HG03575 (cell line): ENCODE data around the gene REEP5.
"Not testable (repeated sequence)": the region's sequence is repeated elsewhere in the genome, so short reads cannot be mapped to it uniquely, and the experiment has no call there.

Experiments
- ATAC-seq: cut with Tn5 transposase; IDR thresholded peaks from one replicate; pipeline ENCODE4 v1.9.1; 2021; ENCODE audit not compliant: unreplicated experiment, insufficient number of reproducible peaks, low FRiP score; ENCODE audit errors: extremely low read depth

Gene REEP5

DNA sequence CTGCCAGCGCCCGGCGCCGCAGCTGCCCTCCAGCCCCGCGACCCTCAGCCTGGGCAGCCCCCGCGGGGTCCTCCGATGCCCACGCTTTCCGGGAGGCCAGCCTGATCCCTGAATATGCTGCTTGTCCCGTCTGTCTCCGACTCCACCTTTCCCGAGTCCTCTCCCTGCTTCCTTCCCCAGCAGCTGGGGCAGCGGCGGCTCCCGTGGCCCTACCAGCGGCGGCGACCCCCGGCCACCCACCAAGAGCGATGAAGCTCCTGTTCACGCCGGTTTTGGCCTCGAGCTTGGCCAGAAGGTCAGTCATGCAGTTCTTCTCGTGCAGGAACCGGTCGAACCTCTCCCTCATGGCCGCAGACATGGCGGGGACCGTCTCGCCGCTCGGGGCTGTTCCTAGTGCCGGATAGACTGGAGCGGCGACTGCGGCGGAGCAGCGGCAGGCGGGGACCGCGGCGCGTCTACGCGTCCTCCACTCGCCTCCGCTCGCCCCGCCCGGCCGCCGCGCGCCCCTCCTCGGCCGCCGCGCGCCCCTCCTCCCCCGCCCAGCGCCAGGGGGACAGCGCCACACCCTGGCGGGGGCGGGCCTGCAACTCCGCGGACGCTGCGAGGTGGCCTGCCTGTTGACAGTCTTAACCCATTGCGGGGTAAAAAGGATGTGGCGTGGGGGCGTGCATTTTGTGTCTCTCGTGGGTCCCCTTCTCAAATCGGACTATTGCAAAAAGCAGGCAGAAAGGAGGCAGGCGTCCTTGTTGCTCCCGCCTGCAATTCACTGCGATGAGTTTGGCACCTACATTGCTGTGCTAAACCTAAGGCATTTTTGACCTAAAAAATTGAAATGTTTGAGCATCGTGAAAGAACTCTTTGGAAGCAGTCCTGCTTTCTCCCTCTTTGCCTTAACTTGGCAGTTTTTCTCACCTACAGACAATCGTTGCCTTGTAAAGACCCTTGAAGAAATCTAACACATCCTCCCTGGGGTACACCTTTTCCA lies at the start of gene REEP5:
Gene REEP5, minus strand, starts transcription at position 395 of the 985 bp plus-strand sequence. Its CDS starts 37 bp downstream, at position 358.
- no peak for ATAC-seq

DNA sequence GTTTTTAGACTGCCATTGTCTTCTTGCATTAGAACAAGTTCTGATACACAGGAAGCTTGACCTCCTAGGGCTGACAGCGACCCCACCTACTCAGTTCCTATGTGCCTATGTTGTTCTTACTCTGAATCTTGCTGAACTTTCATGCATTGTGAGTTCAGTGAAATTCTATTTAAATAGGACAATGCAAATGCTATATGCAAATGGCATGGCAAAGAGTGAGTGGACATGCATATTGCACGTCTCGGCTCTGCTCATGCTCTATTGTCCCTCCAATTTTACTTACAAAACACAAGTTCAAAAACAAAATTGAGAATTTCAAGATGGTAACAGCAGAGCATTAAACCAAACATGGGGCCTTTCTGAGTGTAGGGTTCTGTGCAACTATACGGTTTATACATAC lies 49.2 kb upstream of the REEP5 start:
- no peak for ATAC-seq

DNA sequence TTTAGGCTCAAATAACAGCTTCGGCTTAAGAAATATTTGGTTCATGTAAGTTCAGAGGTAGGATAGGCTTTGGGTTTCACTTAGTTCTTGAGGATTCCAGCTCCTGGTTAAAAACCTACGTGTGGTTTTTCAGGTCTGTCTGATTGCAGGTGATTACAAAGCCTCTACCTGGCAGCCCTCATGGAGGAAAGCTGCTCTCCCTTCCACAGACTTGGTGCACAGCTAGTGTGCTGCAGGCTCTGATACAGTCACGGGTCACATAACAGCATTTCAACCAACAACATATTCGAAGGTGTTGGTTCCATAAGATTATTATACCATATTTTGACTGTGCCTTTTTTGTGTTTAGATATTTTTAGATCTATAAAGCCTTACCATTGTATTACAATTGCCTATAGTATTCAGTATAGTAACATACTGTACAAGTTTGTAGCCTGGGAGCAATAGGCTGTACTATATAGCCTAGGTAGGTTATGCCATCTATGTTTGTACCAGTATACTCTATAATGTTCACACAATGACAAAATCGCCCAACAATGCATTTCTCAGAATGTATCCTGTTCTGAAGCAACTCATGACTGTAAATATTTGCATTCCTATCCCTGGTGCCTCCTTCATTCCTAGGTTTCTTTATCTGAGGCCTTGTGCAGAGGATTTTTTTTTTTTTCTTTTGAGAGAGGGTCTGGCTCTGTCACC lies 46.5 kb upstream of the REEP5 start:
- ATAC-seq = no peak

DNA sequence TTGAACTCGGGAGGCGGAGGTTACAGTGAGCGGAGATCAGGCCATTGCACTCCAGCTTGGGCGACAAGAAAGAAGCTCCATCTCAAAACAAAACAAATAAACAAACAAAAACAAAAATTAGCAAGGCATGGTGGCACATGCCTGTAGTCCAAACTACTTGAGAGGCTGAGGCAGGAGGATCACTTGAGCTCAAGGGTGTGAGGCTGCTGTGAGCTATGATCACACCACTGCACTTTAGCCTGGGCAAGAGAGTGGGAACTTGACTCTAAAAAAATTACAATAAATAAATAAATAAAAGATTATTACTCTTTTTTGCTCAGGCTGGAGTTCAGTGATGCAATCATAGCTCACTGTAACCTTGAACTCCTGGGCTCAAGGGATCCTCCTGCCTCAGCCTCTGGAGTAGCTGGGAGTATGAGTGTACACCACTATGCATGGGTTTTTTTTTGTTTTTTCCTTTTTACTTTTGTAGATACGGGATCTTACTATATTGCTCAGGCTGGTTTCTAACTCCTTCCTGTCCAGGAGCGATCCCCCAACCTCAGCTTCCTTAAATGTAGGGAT lies 45.6 kb upstream of the REEP5 start:
- ATAC-seq = no peak

DNA sequence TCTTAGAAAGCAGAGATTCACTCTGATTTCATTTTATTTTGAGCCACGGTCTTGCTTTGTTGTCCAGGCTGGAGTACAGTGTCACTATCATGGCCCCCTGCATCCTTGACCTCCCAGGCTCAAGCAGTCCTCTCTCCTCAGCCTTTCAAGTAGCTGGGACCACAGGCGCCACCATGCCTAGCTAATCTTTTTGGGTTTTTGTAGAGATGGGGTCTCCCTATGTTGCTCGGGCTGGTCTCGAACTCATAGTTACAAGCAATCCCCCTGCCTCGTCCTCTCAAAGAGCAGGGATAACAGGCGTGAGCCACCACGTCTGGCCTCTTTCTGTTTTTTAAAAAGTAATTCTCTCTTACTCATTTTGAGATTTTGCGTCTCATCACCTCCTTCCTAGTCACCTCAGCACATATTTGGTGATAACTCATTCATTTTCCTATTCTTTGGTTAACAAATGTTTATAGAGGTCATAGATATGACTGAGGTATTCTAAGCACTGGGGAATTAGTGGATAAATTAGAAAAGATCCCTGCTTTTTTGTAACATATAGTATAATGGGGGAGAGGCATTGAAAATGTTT lies 43.8 kb upstream of the REEP5 start:
- ATAC-seq = no peak

DNA sequence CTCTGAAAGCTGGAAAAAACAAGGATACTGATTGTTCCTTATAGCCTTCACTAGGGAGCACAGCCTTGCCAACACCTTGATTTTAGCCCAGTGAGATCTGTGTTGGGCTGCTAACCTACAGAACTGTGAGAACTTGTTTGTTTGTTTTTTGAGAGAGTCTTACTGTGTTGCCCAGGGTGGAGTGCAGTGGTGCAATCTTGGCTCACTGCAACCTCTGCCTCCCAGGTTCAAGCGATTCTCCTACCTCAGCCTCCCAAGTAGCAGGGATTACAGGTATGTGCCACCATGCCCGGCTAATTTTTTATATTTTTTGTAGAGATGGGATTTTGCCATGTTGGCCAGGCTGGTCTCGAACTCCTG lies 41.3 kb upstream of the REEP5 start:
- ATAC-seq = not testable (repeated sequence)

DNA sequence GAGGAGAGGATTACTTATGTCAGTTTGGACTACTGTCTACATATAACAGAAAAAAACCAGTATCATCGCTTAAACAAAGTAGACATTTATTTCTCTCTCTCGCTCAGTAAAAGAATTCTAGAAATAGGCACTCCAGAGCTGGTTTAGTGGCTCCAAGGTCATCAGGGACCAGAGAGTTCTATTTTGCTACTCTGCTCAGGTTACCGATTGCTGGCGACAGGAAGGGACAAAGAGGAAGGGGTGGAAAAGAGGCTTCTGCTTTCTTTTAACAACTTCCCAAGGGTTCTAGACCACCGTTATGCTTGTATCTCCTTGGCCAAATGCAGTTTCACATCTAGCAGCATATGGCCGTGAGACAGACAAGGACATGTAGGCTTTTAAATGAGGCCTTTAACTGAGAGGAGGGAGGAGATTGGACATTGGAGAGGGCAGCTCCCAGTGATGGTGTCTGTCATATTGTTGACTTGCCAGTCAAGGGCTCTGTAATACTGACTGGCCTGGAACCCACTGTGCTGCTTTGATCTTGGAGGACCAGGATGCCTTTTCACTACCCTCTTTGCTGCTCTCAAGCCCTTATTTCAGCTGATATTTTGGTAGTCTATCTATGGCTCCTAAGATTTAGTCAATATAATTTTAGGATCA lies 39.0 kb upstream of the REEP5 start:
- no peak for ATAC-seq

DNA sequence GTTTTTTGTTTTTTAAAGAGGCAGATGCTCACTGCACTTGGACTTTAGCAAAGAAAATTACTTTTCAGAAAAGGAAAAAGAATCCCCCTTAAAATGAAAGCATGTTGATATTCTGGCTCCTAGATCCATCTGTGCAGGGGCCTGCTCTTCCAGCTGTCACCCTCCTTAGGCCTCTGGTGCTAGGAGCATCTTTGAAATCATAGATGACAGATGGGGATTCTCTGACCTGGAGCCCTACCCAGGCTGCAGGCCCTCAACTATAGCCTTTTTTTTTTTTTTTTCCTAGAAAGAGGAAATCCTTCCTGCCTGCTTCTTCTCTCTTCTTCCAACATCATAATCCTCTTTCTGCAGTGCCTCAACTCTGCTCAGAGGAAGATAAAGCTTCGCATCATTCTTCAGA lies 38.3 kb upstream of the REEP5 start:
- no peak for ATAC-seq

DNA sequence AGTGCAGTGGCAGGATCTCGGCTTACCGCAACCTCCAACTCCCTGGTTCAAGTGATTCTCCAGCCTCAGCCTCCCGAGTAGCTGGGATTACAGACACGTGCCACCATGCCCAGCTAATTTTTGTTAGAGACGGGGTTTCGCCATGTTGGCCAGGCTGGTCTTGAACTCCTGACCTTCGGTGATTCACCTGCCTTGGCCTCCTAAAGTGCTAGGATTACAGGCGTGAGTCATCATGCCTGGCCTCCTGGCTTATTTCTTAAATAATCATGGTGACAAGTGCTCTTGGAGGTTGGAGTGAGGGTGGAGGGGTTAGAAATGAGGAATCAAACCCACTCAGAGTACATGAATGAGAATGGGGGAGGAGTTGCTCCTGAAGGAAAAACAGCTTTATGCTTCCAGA lies 37.8 kb upstream of the REEP5 start:
- not testable (repeated sequence) for ATAC-seq

DNA sequence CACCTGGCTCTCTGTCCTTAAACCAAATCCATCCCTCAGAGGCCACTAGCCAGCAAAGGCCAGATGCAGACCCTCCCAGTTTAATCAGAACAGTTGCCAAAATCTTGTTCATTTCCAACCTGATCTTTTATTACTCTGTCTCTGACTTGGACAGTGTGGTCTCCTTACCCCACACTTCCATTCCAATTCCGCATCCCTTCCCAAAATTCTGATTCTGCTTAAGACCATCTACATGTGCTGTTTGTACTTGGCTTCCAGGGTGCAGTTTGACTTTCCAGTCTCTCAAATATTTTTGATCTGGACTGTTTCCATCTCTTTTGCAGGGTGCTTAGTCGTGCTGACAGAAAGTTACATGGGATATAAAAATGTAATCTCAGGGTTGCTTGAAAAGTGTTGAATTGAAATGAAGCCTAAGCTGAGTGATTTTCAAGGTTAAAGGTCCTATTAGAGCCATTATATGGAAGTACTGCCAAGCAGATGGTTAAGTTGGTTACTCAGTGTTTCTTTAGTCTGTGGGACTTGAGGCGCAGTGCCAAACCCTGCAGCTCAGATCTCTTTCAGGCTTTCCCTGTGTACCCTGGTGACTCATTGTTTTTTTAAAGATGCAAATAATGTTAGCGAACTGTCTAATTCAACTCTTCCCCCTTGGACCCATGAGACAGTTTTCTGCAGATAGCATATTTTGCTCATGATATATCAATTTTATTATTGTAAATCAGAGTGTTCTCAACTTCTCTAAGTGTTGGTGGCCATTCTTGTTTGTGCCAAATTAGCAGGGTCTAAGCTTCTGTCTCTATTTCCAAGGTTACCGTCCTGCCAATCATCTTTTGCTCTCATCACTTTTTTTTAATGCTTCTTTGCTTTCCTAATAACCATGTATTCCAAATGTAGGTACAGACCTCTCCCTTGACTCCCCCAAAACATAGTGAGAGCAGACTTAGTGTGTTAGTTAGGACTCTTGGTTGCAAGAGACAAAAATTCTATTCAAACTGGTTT lies 36.4 kb upstream of the REEP5 start:
- no peak for ATAC-seq

DNA sequence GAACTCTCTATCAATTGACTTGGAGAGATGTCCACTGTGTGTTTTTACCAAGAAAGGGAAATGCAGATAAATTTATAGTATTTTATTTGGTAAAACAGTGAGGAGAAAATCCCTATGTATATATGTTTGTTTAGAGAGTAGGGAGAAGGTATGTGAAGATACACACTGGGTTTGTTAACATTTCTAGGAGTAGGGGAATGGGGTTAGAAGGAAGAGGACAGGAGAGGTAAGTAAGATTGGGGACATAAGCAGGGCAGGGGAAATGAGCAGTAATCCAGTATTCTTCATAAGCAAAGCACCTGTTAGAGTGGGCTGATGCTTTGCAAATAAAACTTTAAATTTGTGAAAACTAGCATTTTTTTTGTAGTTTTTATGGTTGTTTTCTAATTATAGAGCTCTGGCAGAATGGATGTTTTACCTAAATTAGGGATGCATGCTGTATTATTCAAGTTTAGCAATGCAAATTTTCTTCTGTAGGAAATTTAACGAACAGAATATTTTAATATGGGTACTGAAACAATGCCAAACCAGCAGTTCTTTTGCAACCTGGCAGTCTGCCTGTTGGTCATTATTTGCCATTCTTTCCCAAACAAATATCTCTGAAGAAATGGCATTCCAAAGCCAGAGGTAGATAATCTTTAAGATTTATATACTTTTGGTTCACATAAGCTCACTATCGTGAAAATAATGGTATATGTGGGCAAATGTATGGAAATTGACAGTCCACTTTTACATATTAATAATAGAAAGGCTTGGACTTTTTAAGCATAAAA lies 35.2 kb upstream of the REEP5 start:
- no peak for ATAC-seq

DNA sequence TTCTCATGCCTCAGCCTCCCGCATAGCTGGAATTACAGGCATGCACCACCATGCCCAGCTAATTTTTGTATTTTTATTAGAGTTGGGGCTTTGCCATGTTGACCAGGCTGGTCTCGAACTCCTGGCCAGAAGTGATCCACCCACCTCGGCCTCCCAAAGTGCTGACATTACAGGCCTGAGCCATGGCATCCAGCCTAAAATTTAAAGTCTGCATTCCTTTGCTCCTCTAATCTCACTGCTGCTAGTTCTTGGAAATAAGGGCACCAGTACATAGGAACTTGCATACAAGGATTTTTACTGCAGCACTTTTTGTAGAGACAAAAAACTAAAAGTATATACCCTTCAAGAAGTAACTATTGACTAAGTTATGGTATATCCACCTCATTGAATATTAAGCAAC lies 34.6 kb upstream of the REEP5 start:
- no peak for ATAC-seq

DNA sequence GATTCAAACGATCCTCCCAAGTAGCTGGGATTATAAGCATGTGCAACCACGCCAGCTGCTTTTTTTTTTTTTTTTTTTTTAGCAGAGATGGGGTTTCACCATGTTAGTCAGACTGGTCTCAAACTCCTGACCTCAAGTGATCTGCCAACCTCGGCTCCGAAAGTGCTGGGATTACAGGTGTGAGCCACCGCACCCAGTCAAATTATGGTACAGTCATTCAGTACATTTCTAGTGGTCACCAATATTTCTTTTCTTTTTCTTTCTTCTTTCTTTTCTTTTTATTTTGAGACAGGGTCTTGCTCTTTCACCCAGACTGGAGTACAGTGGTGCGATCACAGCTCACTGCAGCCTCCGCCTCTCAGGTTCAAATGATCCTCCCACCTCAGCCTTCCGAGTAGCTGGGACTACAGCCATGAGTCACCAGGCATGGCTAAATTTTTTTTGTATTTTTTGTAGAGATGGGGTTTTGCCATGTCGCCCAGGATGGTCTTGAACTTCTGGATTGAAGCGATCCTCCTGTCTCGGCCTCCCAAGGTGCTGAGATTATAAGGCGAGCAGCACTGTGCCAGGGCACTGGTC lies 29.2 kb upstream of the REEP5 start:
- ATAC-seq = peak; percentile 94

DNA sequence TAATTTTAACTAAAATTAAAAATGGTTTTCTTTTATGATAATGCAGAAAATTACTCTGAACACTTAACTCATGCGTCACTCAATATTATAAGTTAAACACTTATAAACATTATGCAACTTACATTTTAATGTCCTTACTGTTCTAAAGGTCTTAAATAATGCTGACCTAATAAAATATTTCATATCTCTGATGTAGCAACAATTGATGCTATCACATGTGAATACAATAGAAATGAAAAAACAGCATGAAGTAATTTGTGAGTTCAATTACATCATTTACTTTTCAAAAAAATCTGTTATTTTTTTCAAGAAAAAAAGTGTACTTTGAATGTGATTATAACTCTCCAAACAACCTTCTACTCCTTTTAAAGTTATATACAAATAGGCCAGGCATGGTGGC lies 26.4 kb upstream of the REEP5 start:
- ATAC-seq = no peak

DNA sequence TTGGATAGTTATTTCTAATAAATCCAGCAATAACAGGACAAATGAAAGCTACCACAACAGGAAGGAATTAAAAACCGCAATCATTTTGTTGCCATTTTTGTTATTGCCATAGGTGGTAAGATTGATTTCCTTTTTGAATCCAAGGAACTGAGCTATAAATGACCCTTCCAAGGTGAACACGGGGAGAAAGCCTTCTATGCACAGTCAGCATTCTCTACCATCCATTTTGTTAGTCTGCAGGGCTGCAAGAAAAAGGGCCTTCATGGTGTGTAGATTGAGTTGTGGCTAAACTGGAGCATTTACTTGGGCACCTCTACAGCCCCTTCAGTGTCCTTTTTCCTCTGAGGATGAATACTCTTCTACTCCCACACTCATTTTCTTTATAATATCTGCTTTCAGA lies 18.6 kb upstream of the REEP5 start:
- ATAC-seq = no peak

DNA sequence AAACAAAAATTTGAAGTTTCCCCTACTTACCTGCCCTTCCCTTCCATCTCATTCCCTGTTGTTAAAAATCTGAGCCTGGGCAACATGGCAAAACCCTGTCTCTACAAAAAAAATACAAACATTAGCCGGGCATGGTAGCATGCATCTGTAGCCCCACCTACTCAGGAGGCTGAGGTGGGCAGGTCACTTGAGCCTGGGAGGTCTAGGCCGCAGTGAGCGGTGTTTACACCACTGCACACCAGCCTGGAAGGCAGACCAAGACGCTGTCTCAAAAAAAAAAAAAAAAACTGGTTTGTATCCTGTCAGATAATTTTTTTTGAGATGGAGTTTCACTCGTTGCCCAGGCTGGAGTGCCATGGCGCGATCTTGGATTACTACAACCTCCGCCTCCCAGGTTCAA lies 16.3 kb upstream of the REEP5 start:
- no peak for ATAC-seq

DNA sequence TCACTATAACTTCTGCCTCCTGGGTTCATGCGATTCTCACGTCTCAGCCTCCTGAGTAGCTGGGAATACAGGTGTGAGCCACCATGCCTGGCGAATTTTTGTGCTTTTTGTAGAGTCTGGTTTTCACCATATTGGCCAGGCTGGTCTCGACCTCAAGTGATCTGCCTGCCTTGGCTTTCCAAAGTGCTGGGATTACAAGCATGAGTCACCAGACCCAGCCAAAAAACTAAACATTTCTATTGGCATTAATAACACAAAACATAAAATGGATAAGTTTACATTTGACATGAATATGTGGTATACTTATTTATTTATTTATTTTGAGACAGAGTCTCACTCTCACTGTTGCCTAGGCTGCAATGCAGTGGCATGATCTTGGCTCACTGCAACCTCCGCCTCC lies 13.6 kb upstream of the REEP5 start:
- no peak for ATAC-seq
